Colonic mucosa (tissue), 4 donors: ENCODE measurements around the gene IQGAP2. TPM values are rescaled to one million over a fixed set of nuclear protein-coding genes. Genes with fewer than 3 reads are reported as not detected.
"Not testable (repeated sequence)": the region's sequence is repeated elsewhere in the genome, so short reads cannot be mapped to it uniquely, and the experiment has no call there.

Experiments
- DNase-seq: peaks from one replicate; pipeline ENCODE4 v3.0.0-alpha.2; 2020
- H3K27ac ChIP-seq: fragments of 200-600 bp; one replicate; pipeline ENCODE4 v1.8.0; 2021
- H3K27me3 ChIP-seq: fragments of 200-600 bp; one replicate; pipeline ENCODE4 v1.8.0; 2021
- H3K36me3 ChIP-seq: fragments of 200-600 bp; one replicate; pipeline ENCODE4 v1.8.0; 2021
- H3K4me1 ChIP-seq: fragments of 200-600 bp; one replicate; pipeline ENCODE4 v1.8.0; 2021; ENCODE audit warnings: mild to moderate bottlenecking
- H3K4me3 ChIP-seq: fragments of 200-600 bp; one replicate; pipeline ENCODE4 v1.8.0; 2021
- H3K9ac ChIP-seq, 2 donors: one replicate each; pipeline ENCODE4 v1.7.0; 2013; ENCODE audit warnings: control low read depth in 2 of 2, low read depth in 2 of 2, low read length in 2 of 2
- H3K9me3 ChIP-seq: fragments of 200-600 bp; one replicate; pipeline ENCODE4 v1.8.0; 2021
- CTCF ChIP-seq: fragments of 200-600 bp; IDR thresholded peaks from one replicate; pipeline ENCODE4 v1.8.0; 2022; ENCODE audit warnings: antibody characterized with exemption, mild to moderate bottlenecking
- intact Hi-C: fragments of 100-400 bp; cut with DNase I; formaldehyde crosslinking; loops from one replicate; pipeline ENCODE4 v1.14.1; 2022
- total RNA-seq, 2 donors: library from RNA; stranded (reverse); fragmentation: NEBNext Ultra II Directional in 1 of 2; extraction: Animal tissue kit (Norgen Biotek cat#: 25700) in 1 of 2; gene quantifications; one replicate each; pipeline ENCODE4 v1.2.1, GENCODE V29; 2021
- donor health status: healthy.
- donor health status: DM: no; HTN: no; CAD: no.
- donor health status: DM: no; HTN: no; CAD: no.

The IQGAP2 gene
- total RNA-seq, 2 donors from 2014 or later: 62.2 to 75.6 TPM

GRCh38 chr5:76425928-76426804 is 23.1 kb downstream of the IQGAP2 start:
- Histone ChIP-seq H3K9ac (no peak overlapping the region), H3K27ac (no peak overlapping the region), H3K36me3 (no peaks in the 10 kb centered on the region), H3K4me3 (no peak overlapping the region), H3K9me3 (no peaks in the 10 kb centered on the region), H3K4me1 (no peaks in the 10 kb centered on the region), H3K27me3 (no peaks in the 10 kb centered on the region)
- no peak for TF ChIP-seq CTCF
- DNase-seq: no peak
- intact Hi-C loops: no loop called here

GRCh38 chr5:76427206-76428140 is 24.4 kb downstream of the IQGAP2 start:
- no peaks in the 10 kb centered on the region for H3K9me3 ChIP-seq
- no peak for TF ChIP-seq CTCF

GRCh38 chr5:76428550-76428949 is 25.5 kb downstream of the IQGAP2 start:
- H3K4me3 ChIP-seq, DNase-seq, H3K27me3 ChIP-seq, H3K27ac ChIP-seq, H3K4me1 ChIP-seq, H3K36me3 ChIP-seq, intact Hi-C loops, H3K9me3 ChIP-seq, H3K9ac ChIP-seq: not testable (repeated sequence)

More at GRCh38 chr5:76427206-76428140, 24.4 kb downstream of the IQGAP2 start:
- no peak for DNase-seq
- H3K27ac ChIP-seq: no peak overlapping the region
- intact Hi-C loops: no loop called here
- H3K36me3 ChIP-seq: no peaks in the 10 kb centered on the region
- H3K4me1 ChIP-seq: no peaks in the 10 kb centered on the region
- H3K4me3 ChIP-seq: no peak overlapping the region
- peak overlapping the region in 1 of 2 donors; percentile 1 for H3K9ac ChIP-seq
- H3K27me3 ChIP-seq: no peaks in the 10 kb centered on the region

GRCh38 chr5:76433261-76433660 is 30.2 kb downstream of the IQGAP2 start:
- Histone ChIP-seq H3K36me3 (no peaks in the 10 kb centered on the region), H3K4me3 (no peak overlapping the region), H3K9ac (no peak overlapping the region), H3K4me1 (no peaks in the 10 kb centered on the region), H3K27me3 (no peaks in the 10 kb centered on the region), H3K9me3 (no peaks in the 10 kb centered on the region), H3K27ac (no peak overlapping the region)
- DNase-seq: no peak
- intact Hi-C loops: no loop called here
- no peak for TF ChIP-seq CTCF

- H3K36me3 ChIP-seq, DNase-seq, H3K9me3 ChIP-seq, H3K4me1 ChIP-seq, H3K9ac ChIP-seq, intact Hi-C loops, H3K27ac ChIP-seq, H3K27me3 ChIP-seq, H3K4me3 ChIP-seq: not testable (repeated sequence)
Measured at GRCh38 chr5:76437507-76437906, 34.4 kb downstream of the IQGAP2 start.

GRCh38 chr5:76438025-76438424 is 34.9 kb downstream of the IQGAP2 start:
- no peak for DNase-seq
- Histone ChIP-seq H3K4me1 (no peaks in the 10 kb centered on the region), H3K36me3 (no peaks in the 10 kb centered on the region), H3K9ac (no peak overlapping the region), H3K9me3 (no peaks in the 10 kb centered on the region), H3K27ac (no peak overlapping the region), H3K4me3 (no peak overlapping the region), H3K27me3 (no peaks in the 10 kb centered on the region)
- no peak for TF ChIP-seq CTCF
- intact Hi-C loops: no loop called here
